HepG2 (cell line): Measurements from ENCODE around the gene SLX9. TPM values are rescaled to one million over a fixed set of nuclear protein-coding genes. Genes with fewer than 3 reads are reported as not detected.

Source experiments
- AFF4 ChIP-seq: sonication (generic); formaldehyde crosslinking; IDR thresholded peaks from 2 replicates; pipeline ENCODE4 v1.4.0; 2020; ENCODE audit warnings: missing genetic modification reagents
- CCAR2 ChIP-seq: fragments of 200-400 bp; formaldehyde crosslinking; optimal IDR thresholded peaks from 2 replicates; pipeline ENCODE3; 2018; ENCODE audit warnings: low read depth, mild to moderate bottlenecking, low read length, moderate library complexity
- DMAP1 ChIP-seq: IDR thresholded peaks from 2 replicates; pipeline ENCODE4 v1.6.1; 2016
- DZIP1 ChIP-seq: sonication (generic); formaldehyde crosslinking; IDR thresholded peaks from 2 replicates; pipeline ENCODE4 v1.5.0; 2020; ENCODE audit warnings: mild to moderate bottlenecking, missing genetic modification reagents
- GTF2F1 ChIP-seq: fragments of 150-350 bp; IDR thresholded peaks from 2 replicates; pipeline ENCODE4 v1.6.1; 2014; ENCODE audit warnings: low read length
- HDAC1 ChIP-seq: sonication (generic); formaldehyde crosslinking; IDR thresholded peaks from 2 replicates; pipeline ENCODE4 v1.5.1; 2020; ENCODE audit warnings: mild to moderate bottlenecking, missing genetic modification reagents
- HNF4A ChIP-seq: sonication (generic); formaldehyde crosslinking; IDR thresholded peaks from 2 replicates; pipeline ENCODE4 v1.4.0; 2020; ENCODE audit warnings: missing genetic modification reagents
- NKX3-1 ChIP-seq: sonication (generic); formaldehyde crosslinking; IDR thresholded peaks from 2 replicates; pipeline ENCODE4 v1.5.0; 2020; ENCODE audit warnings: missing genetic modification reagents
- NONO ChIP-seq, 2 experiments: fragments of 450-650 bp in 1 of 2; sonication (generic) in 1 of 2; formaldehyde crosslinking in 1 of 2; IDR thresholded peaks in 1 of 2; conservative IDR thresholded peaks in 1 of 2; 2 replicates each; pipeline versions ENCODE4 v1.6.1 to v1.8.0; 2017 to 2022; ENCODE audit warnings: mild to moderate bottlenecking in 1 of 2, missing genetic modification reagents in 1 of 2, moderate library complexity in 1 of 2
- RARA ChIP-seq: IDR thresholded peaks from 2 replicates; pipeline ENCODE4 v1.6.1; 2016; ENCODE audit warnings: missing genetic modification reagents, missing compliant biosample characterization
- TEAD3 ChIP-seq: optimal IDR thresholded peaks from 2 replicates; pipeline ENCODE3; 2016; ENCODE audit warnings: borderline replicate concordance
- WIZ ChIP-seq: sonication (generic); formaldehyde crosslinking; IDR thresholded peaks from 2 replicates; pipeline ENCODE4 v1.5.1; 2020; ENCODE audit warnings: mild to moderate bottlenecking, missing genetic modification reagents
- ZBTB46 ChIP-seq: sonication (generic); formaldehyde crosslinking; IDR thresholded peaks from 2 replicates; pipeline ENCODE4 v1.4.0; 2020; ENCODE audit warnings: mild to moderate bottlenecking, missing genetic modification reagents, borderline replicate concordance
- ZNF251 ChIP-seq: sonication (generic); formaldehyde crosslinking; IDR thresholded peaks from 2 replicates; pipeline ENCODE4 v1.9.0; 2021; ENCODE audit warnings: mild to moderate bottlenecking, missing genetic modification reagents
- ZNF3 ChIP-seq: IDR thresholded peaks from 2 replicates; pipeline ENCODE4 v1.7.0; 2017; ENCODE audit warnings: inconsistent platforms
- ZNF431 ChIP-seq: sonication (generic); formaldehyde crosslinking; IDR thresholded peaks from 2 replicates; pipeline ENCODE4 v1.9.0; 2022; ENCODE audit warnings: missing genetic modification reagents, low read depth, mild to moderate bottlenecking, borderline replicate concordance
- ZNF713 ChIP-seq: sonication (generic); formaldehyde crosslinking; IDR thresholded peaks from 2 replicates; pipeline ENCODE4 v1.4.0; 2020; ENCODE audit warnings: mild to moderate bottlenecking, missing genetic modification reagents
- ZNF784 ChIP-seq: sonication (generic); formaldehyde crosslinking; IDR thresholded peaks from 2 replicates; pipeline ENCODE4 v1.5.1; 2020; ENCODE audit warnings: missing genetic modification reagents, mild to moderate bottlenecking, borderline replicate concordance
- polyA plus RNA-seq, 8 experiments: library from polyadenylated mRNA; depleted of rRNA in 3 of 8; stranded (reverse) in 7 of 8; unstranded in 1 of 8; fragments of >200 nt; fragmentation: Illumina TruSeq in 4 of 8; extraction: Trizol in 4 of 8; gene quantifications; 2 replicates each; pipeline versions ENCODE4 v1.2.1 to v1.2.3, GENCODE V29; 2011 to 2016; ENCODE audit warnings: low read depth in 4 of 8, missing spikeins in 1 of 8, mixed read lengths in 1 of 8; ENCODE audit not compliant: insufficient read depth in 1 of 8
- total RNA-seq, 5 experiments: library from RNA; depleted of rRNA; stranded (reverse); fragments of >200 nt; fragmentation: Illumina TruSeq; extraction: Trizol; gene quantifications; 2 replicates each; pipeline ENCODE4 v1.2.3, GENCODE V29; 2016; ENCODE audit warnings: low read depth in 1 of 5
- TF ChIP-seq, protein P1 (sequence below): sonication (generic); formaldehyde crosslinking; IDR thresholded peaks from 2 replicates; pipeline ENCODE4 v1.5.1; 2020; ENCODE audit warnings: mild to moderate bottlenecking, moderate library complexity, missing genetic modification reagents

SLX9 gene
- total and polyA plus RNA-seq, 2 of the 13 experiments (the other 11 are each of a cell fraction or from before 2014, with no cell fraction given), result 21.0 to 47.1 TPM

- no peak for TF ChIP-seq DZIP1 (CRISPR knock-in tag)
- no peak for TF ChIP-seq DMAP1 (CRISPR knock-in tag)
- TF ChIP-seq HDAC1 (CRISPR knock-in tag), result no peak
- no peak for TF ChIP-seq GTF2F1
- TF ChIP-seq ZNF3 (CRISPR knock-in tag), result no peak
- no peak for TF ChIP-seq CCAR2
- no peak for TF ChIP-seq NKX3-1
- TF ChIP-seq ZNF784 (CRISPR knock-in tag), result no peak
- TF ChIP-seq ZNF431 (CRISPR knock-in tag), result no peak
- no peak for TF ChIP-seq AFF4 (CRISPR knock-in tag)
- TF ChIP-seq, protein P1, sequence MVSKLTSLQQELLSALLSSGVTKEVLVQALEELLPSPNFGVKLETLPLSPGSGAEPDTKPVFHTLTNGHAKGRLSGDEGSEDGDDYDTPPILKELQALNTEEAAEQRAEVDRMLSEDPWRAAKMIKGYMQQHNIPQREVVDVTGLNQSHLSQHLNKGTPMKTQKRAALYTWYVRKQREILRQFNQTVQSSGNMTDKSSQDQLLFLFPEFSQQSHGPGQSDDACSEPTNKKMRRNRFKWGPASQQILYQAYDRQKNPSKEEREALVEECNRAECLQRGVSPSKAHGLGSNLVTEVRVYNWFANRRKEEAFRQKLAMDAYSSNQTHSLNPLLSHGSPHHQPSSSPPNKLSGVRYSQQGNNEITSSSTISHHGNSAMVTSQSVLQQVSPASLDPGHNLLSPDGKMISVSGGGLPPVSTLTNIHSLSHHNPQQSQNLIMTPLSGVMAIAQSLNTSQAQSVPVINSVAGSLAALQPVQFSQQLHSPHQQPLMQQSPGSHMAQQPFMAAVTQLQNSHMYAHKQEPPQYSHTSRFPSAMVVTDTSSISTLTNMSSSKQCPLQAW (CRISPR knock-in tag), result peak; percentile 49; the same call in 1 of the 2 replicates
- TF ChIP-seq HNF4A (CRISPR knock-in tag), result no peak
- TF ChIP-seq ZBTB46 (CRISPR knock-in tag), result no peak
- TF ChIP-seq ZNF713 (CRISPR knock-in tag), result no peak
- TF ChIP-seq NONO (IDR thresholded peaks at IDR 0.05), result no peak
- TF ChIP-seq NONO (CRISPR knock-in tag; conservative IDR thresholded peaks at IDR 0.05), result no peak
- no peak for TF ChIP-seq RARA (CRISPR knock-in tag)
- no peak for TF ChIP-seq ZNF251
- TF ChIP-seq TEAD3 (CRISPR knock-in tag), result no peak
- no peak for TF ChIP-seq WIZ (CRISPR knock-in tag)
These were observed 32.4 kb upstream of the SLX9 start (continued) for GRCh38 chr21:44907225-44907965.
